ENCODE measurements around the gene BMI1. TPM values are rescaled to one million over a fixed set of nuclear protein-coding genes. Genes with fewer than 3 reads are reported as not detected.

The BMI1 gene
- total RNA-seq, 4 donors from 2014 or later, result 41.2 to 73.5 (median 59.0) TPM

DNA sequence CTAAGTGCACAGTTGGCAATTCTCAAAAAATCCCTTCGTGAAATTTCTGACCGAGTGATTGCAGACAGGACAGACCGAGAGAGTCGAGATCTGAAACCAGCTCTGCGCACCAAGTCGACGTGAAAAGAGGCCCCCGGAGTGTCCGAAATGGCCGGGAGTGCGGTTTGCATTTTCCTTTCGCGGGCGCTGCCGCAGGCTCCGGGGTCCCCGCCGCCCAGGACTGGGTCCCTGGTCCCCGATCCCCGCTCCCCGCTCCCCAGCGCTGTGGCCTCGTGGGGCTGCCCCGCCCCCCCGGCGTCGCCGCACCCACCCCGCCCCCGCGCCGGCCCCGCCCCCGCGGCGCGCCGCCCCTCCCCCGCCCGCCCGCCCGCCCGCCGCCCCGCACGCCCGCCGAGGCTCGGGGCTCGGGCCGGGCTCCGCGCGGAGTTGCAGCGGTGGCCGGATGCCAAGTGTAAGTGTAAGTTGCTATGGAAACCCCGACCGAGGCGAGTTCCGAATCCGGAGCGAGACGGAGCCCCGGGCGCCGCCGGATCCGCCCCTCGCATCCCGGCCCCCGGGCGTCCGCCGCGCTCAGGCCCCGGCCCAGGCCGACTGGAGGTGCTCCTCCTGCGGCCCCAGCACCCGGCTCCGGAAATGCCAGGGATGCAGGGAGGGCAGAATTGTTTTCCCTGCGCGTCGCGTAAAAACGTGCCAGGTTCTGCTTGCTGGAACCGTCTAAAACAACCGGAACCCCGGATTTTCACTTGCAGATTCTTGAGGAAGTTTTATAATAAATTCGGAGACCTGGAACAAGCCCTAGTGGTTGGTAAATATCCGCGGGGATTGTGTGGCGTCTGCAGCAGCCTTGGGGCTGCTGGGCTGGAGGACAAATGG is 4.6 kb downstream of the BMI1 start:
- 3 to 5% methylated on average over 24 to 26 of the region's 92 CpGs for WGBS, 2 donors
- intact Hi-C loops (cut with DNase I), result loop anchor here (10.0 kb wide), 2 partner anchors 321 to 801 kb away; partner anchors contain the start of genes DNAJC1 and SKIDA1

GRCh38 chr10:22326145-22326702 is 5.3 kb downstream of the BMI1 start:
- DNase-seq, result no peak

More for the DNA sequence above, 4.6 kb downstream of the BMI1 start:
- H3K27me3 ChIP-seq, result peaks cover 2% of the 10 kb centered on the region
- peak overlapping the region in 2 of 3 donors; percentile 22 to 47 for H3K27ac ChIP-seq
- peak overlapping the region in 1 of 3 donors; percentile 34 for H3K4me3 ChIP-seq (replicated peaks in 1 of 3)
- peaks cover 11 to 13% of the 10 kb centered on the region in 2 donors for H3K36me3 ChIP-seq
- H3K4me1 ChIP-seq, result peaks cover 13 to 20% of the 10 kb centered on the region in 2 donors
- no peak for TF ChIP-seq CTCF (IDR thresholded peaks at IDR 0.05)
- TF ChIP-seq POLR2A (IDR thresholded peaks at IDR 0.05), result no peak
- no peaks in the 10 kb centered on the region for H3K9me3 ChIP-seq
- peak; percentile 67 to 69 for DNase-seq

GRCh38 chr10:22329150-22329549 is 8.3 kb downstream of the BMI1 start:
- Histone ChIP-seq H3K36me3 (peaks cover 11 to 13% of the 10 kb centered on the region in 2 donors), H3K9me3 (no peaks in the 10 kb centered on the region), H3K4me3 (replicated peaks in 1 of 3) (no peak overlapping the region), H3K27ac (no peak overlapping the region), H3K4me1 (peaks cover 7 to 9% of the 10 kb centered on the region in 2 donors), H3K27me3 (peaks cover 10% of the 10 kb centered on the region)
- TF ChIP-seq POLR2A (IDR thresholded peaks at IDR 0.05), result no peak
- no peak for TF ChIP-seq CTCF (IDR thresholded peaks at IDR 0.05)
- 93 to 97% methylated on average over 3 of the region's 3 CpGs for WGBS, 2 donors
- intact Hi-C loops (cut with DNase I), result loop anchor here (10.0 kb wide), 2 partner anchors 324 to 804 kb away; partner anchors contain the start of genes DNAJC1 and SKIDA1
- no peak for DNase-seq

More at GRCh38 chr10:22326145-22326702, 5.3 kb downstream of the BMI1 start:
- no peak for TF ChIP-seq POLR2A (IDR thresholded peaks at IDR 0.05)
- no peak for TF ChIP-seq CTCF (IDR thresholded peaks at IDR 0.05)
- Histone ChIP-seq H3K4me3 (replicated peaks in 1 of 3) (peak overlapping the region in 1 of 3 donors; percentile 34), H3K9me3 (no peaks in the 10 kb centered on the region), H3K27ac (peak overlapping the region in 2 of 3 donors; percentile 22 to 47), H3K27me3 (peaks cover 3% of the 10 kb centered on the region), H3K36me3 (peaks cover 11 to 13% of the 10 kb centered on the region in 2 donors), H3K4me1 (peaks cover 13 to 20% of the 10 kb centered on the region in 2 donors)
- intact Hi-C loops (cut with DNase I), result loop anchor here (10.0 kb wide), 2 partner anchors 321 to 801 kb away; partner anchors contain the start of genes DNAJC1 and SKIDA1
- WGBS, 2 donors, result 80 to 83% methylated on average over 8 of the region's 8 CpGs

- peaks cover 26 to 28% of the 10 kb centered on the region in 2 donors for H3K4me1 ChIP-seq
- H3K27me3 ChIP-seq, result peaks cover 41% of the 10 kb centered on the region
- no peak for TF ChIP-seq CTCF (IDR thresholded peaks at IDR 0.05)
- no peak for TF ChIP-seq POLR2A (IDR thresholded peaks at IDR 0.05)
- DNase-seq, result no peak
- 98% methylated on average over 7 of the region's 7 CpGs for WGBS, 2 donors
- no peak overlapping the region for H3K4me3 ChIP-seq (replicated peaks in 1 of 3)
- H3K9me3 ChIP-seq, result no peaks in the 10 kb centered on the region
- H3K27ac ChIP-seq, result no peak overlapping the region
- peaks cover 11 to 13% of the 10 kb centered on the region in 2 donors for H3K36me3 ChIP-seq
- intact Hi-C loops (cut with DNase I), result no loop called here
These were observed 11.3 kb downstream of the BMI1 start for GRCh38 chr10:22332116-22332692.
